ENCODE measurements around the gene UCHL3.

Gene UCHL3

DNA sequence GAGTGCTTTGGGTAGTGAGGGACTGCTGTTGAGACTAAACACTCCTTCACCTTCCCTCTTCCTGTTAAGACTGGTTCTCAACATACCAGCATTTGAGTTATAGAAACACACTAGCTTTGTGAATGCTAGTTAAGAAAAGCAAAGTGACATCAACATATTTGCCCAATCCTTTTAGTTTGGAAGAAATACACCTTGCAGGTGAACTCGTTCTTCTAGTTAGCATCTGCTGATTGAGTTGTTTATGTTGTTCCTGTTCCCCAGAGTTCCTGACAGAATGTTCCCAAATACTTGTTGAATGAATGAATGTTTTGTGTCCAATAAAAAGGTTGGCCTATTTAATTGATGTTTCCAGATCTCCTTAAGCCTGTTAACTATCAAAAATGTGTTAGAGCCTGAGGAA, 93.6 kb downstream of the UCHL3 start:
- H3K27me3 ChIP-seq (ENCODE audit: control insufficient read depth, insufficient read depth, low read length, poor library complexity, severe bottlenecking) = peaks cover 7% of the 10 kb centered on the region
- no peaks in the 10 kb centered on the region for H3K36me3 ChIP-seq (ENCODE audit: control insufficient read depth, insufficient read depth, low read length)
- no peak overlapping the region for H3K27ac ChIP-seq (ENCODE audit: insufficient read depth, low read depth, low read length, poor library complexity, severe bottlenecking)
- no peaks in the 10 kb centered on the region for H3K4me1 ChIP-seq (ENCODE audit: control insufficient read depth, insufficient read depth, low read length)
- 92 to 100% methylated on average over 1 of the region's 1 CpG for WGBS, 2 experiments
- no peaks in the 10 kb centered on the region for H3K9me3 ChIP-seq (ENCODE audit: control insufficient read depth, low read length)
- H3K4me3 ChIP-seq (ENCODE audit: insufficient read depth, low read depth, low read length) = no peak overlapping the region

GRCh38 chr13:75643693-75644092, 94.1 kb downstream of the UCHL3 start:
- no peaks in the 10 kb centered on the region for H3K4me1 ChIP-seq (ENCODE audit: control insufficient read depth, insufficient read depth, low read length)
- no peaks in the 10 kb centered on the region for H3K9me3 ChIP-seq (ENCODE audit: control insufficient read depth, low read length)
- H3K36me3 ChIP-seq (ENCODE audit: control insufficient read depth, insufficient read depth, low read length) = no peaks in the 10 kb centered on the region
- H3K27ac ChIP-seq (ENCODE audit: insufficient read depth, low read depth, low read length, poor library complexity, severe bottlenecking) = no peak overlapping the region
- H3K4me3 ChIP-seq (ENCODE audit: insufficient read depth, low read depth, low read length) = no peak overlapping the region
- H3K27me3 ChIP-seq (ENCODE audit: control insufficient read depth, insufficient read depth, low read length, poor library complexity, severe bottlenecking) = peaks cover 2% of the 10 kb centered on the region

- H3K27ac ChIP-seq (ENCODE audit: insufficient read depth, low read depth, low read length, poor library complexity, severe bottlenecking) = no peak overlapping the region
- H3K36me3 ChIP-seq (ENCODE audit: control insufficient read depth, insufficient read depth, low read length) = no peaks in the 10 kb centered on the region
- H3K9me3 ChIP-seq (ENCODE audit: control insufficient read depth, low read length) = no peaks in the 10 kb centered on the region
- no peaks in the 10 kb centered on the region for H3K27me3 ChIP-seq (ENCODE audit: control insufficient read depth, insufficient read depth, low read length, poor library complexity, severe bottlenecking)
- H3K4me3 ChIP-seq (ENCODE audit: insufficient read depth, low read depth, low read length) = no peak overlapping the region
- H3K4me1 ChIP-seq (ENCODE audit: control insufficient read depth, insufficient read depth, low read length) = no peaks in the 10 kb centered on the region
- WGBS, 2 experiments = 97 to 100% methylated on average over 2 of the region's 3 CpGs
These were observed 95.5 kb downstream of the UCHL3 start for GRCh38 chr13:75645141-75645540.

DNA sequence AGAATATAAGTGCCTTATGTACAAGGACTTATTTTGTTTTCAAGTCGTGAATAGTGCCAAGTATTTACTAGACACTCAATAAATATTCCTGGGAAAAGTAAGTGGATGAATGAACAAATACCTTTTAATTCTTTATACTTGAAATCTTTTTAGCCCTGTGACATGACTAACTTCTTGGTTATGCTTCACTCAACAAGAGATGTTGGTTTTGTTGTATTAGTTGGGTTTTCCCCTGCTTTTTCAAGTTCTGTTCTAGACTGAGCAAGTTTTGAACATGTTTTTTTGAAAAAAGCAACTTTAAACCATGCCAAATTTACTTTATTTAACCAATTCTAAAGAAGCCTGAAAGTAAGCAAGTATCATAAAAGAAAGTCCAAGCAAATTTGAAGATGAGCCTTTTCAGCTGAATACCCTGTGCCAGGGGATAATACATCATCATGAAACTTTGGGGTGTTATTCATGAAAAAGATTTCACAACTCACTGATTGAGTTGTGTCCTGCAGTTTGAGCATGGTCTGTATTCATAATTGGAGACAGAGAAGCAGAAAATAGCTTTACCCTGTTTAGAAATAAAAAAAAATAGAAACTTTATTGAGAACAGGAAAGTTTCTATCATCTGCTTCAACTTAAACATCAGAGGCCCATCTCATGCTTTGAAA, 97.7 kb downstream of the UCHL3 start:
- 100% methylated on average over 1 of the region's 1 CpG; no CpG with 5 or more reads in 1 of the 2 experiments for WGBS, 2 experiments
- no peak overlapping the region for H3K4me3 ChIP-seq (ENCODE audit: insufficient read depth, low read depth, low read length)
- no peak overlapping the region for H3K27ac ChIP-seq (ENCODE audit: insufficient read depth, low read depth, low read length, poor library complexity, severe bottlenecking)
- no peaks in the 10 kb centered on the region for H3K36me3 ChIP-seq (ENCODE audit: control insufficient read depth, insufficient read depth, low read length)
- H3K9me3 ChIP-seq (ENCODE audit: control insufficient read depth, low read length) = no peaks in the 10 kb centered on the region
- H3K4me1 ChIP-seq (ENCODE audit: control insufficient read depth, insufficient read depth, low read length) = no peaks in the 10 kb centered on the region
- H3K27me3 ChIP-seq (ENCODE audit: control insufficient read depth, insufficient read depth, low read length, poor library complexity, severe bottlenecking) = no peaks in the 10 kb centered on the region

DNA sequence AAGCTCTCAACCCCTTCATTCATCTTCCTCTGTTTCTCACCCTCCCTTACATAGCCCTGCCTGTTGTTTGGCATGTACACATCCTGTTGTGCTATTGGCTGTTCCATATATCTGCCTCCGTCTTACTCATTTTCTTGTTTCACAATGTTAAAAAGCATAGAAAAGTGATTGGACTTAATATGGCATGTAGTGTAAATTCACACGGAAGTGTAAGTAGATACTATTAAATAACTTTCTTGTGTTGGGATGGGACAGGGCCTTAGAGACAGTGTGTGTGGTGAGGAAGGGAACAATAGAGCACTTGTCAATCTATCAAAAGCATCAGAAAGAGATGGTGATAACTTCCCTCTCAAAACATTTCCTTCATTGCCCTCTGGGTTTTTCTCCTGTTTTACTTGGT, 98.9 kb downstream of the UCHL3 start:
- Histone ChIP-seq H3K9me3 (ENCODE audit: control insufficient read depth, low read length) (no peaks in the 10 kb centered on the region), H3K4me1 (ENCODE audit: control insufficient read depth, insufficient read depth, low read length) (no peaks in the 10 kb centered on the region), H3K27me3 (ENCODE audit: control insufficient read depth, insufficient read depth, low read length, poor library complexity, severe bottlenecking) (no peaks in the 10 kb centered on the region), H3K4me3 (ENCODE audit: insufficient read depth, low read depth, low read length) (no peak overlapping the region), H3K27ac (ENCODE audit: insufficient read depth, low read depth, low read length, poor library complexity, severe bottlenecking) (no peak overlapping the region), H3K36me3 (ENCODE audit: control insufficient read depth, insufficient read depth, low read length) (no peaks in the 10 kb centered on the region)
- 97 to 100% methylated on average over 2 of the region's 2 CpGs for WGBS, 2 experiments

GRCh38 chr13:75651013-75651412, 101.4 kb downstream of the UCHL3 start:
- WGBS, 2 experiments = 94% methylated on average over 2 of the region's 2 CpGs

GRCh38 chr13:75652726-75653125, 103.1 kb downstream of the UCHL3 start:
- H3K4me1 ChIP-seq (ENCODE audit: control insufficient read depth, insufficient read depth, low read length) = no peaks in the 10 kb centered on the region
- no peak overlapping the region for H3K4me3 ChIP-seq (ENCODE audit: insufficient read depth, low read depth, low read length)
- WGBS, 2 experiments = 81 to 100% methylated on average over 1 of the region's 2 CpGs
- H3K27ac ChIP-seq (ENCODE audit: insufficient read depth, low read depth, low read length, poor library complexity, severe bottlenecking) = no peak overlapping the region
- H3K36me3 ChIP-seq (ENCODE audit: control insufficient read depth, insufficient read depth, low read length) = no peaks in the 10 kb centered on the region
- H3K27me3 ChIP-seq (ENCODE audit: control insufficient read depth, insufficient read depth, low read length, poor library complexity, severe bottlenecking) = no peaks in the 10 kb centered on the region
- no peaks in the 10 kb centered on the region for H3K9me3 ChIP-seq (ENCODE audit: control insufficient read depth, low read length)

More at GRCh38 chr13:75651013-75651412, 101.4 kb downstream of the UCHL3 start:
- no peak overlapping the region for H3K4me3 ChIP-seq (ENCODE audit: insufficient read depth, low read depth, low read length)
- H3K36me3 ChIP-seq (ENCODE audit: control insufficient read depth, insufficient read depth, low read length) = no peaks in the 10 kb centered on the region
- H3K27me3 ChIP-seq (ENCODE audit: control insufficient read depth, insufficient read depth, low read length, poor library complexity, severe bottlenecking) = no peaks in the 10 kb centered on the region
- H3K27ac ChIP-seq (ENCODE audit: insufficient read depth, low read depth, low read length, poor library complexity, severe bottlenecking) = no peak overlapping the region
- no peaks in the 10 kb centered on the region for H3K4me1 ChIP-seq (ENCODE audit: control insufficient read depth, insufficient read depth, low read length)
- H3K9me3 ChIP-seq (ENCODE audit: control insufficient read depth, low read length) = no peaks in the 10 kb centered on the region
